Keratinocyte (primary cell): ENCODE measurements around the gene TNPO3. TPM values are rescaled to one million over a fixed set of nuclear protein-coding genes. Genes with fewer than 3 reads are reported as not detected.

ENCODE experiments used
- DNase-seq: peaks from one replicate; pipeline ENCODE4 v3.0.0-alpha.2; 2011; ENCODE audit warnings: low read depth, missing footprints, low spot score
- FAIRE-seq: peaks from 2 replicates; lab custom pipeline; 2011; peaks lifted over from hg19 to GRCh38; lab: Jason Lieb, UNC
- H2AFZ ChIP-seq: 2 replicates; pipeline ENCODE4 v1.6.0; 2012; ENCODE audit warnings: low read length, control low read depth, inconsistent platforms; ENCODE audit not compliant: control insufficient read depth
- H3K27ac ChIP-seq: 2 replicates; pipeline ENCODE4 v1.5.1; 2011; ENCODE audit warnings: low read length; ENCODE audit not compliant: control insufficient read depth, insufficient read depth
- H3K27me3 ChIP-seq: 3 replicates; pipeline ENCODE4 v1.6.0; 2011; ENCODE audit warnings: low read length; ENCODE audit not compliant: control insufficient read depth, insufficient read depth; ENCODE audit errors: extremely low read depth
- H3K36me3 ChIP-seq, 2 experiments: 2 replicates in 1 of 2; 3 replicates in 1 of 2; pipeline ENCODE4 v1.5.1; 2011; ENCODE audit warnings: low read length in 2 of 2, mild to moderate bottlenecking in 1 of 2; ENCODE audit not compliant: control insufficient read depth in 2 of 2, insufficient read depth in 2 of 2; ENCODE audit errors: extremely low read depth in 1 of 2
- H3K4me1 ChIP-seq: 3 replicates; pipeline ENCODE4 v1.5.1; 2011; ENCODE audit warnings: low read length; ENCODE audit not compliant: control insufficient read depth, insufficient read depth; ENCODE audit errors: extremely low read depth
- H3K4me2 ChIP-seq: 3 replicates; pipeline ENCODE4 v1.6.0; 2011; ENCODE audit warnings: low read depth, low read length; ENCODE audit not compliant: control insufficient read depth, insufficient read depth; ENCODE audit errors: extremely low read depth
- H3K4me3 ChIP-seq, 3 experiments: fragments of 200-600 bp in 1 of 3; sonication (generic) in 1 of 3; 2 replicates in 2 of 3; 3 replicates in 1 of 3; pipeline ENCODE4 v1.5.1; 2011 to 2016; ENCODE audit warnings: low read length in 3 of 3, mild to moderate bottlenecking in 3 of 3, control low read depth in 2 of 3, inconsistent platforms in 1 of 3, low read depth in 1 of 3, mixed read lengths in 1 of 3, mixed run types in 1 of 3, moderate library complexity in 1 of 3; ENCODE audit not compliant: control insufficient read depth in 2 of 3, insufficient read depth in 2 of 3; ENCODE audit errors: extremely low read depth in 1 of 3
- H3K79me2 ChIP-seq: 2 replicates; pipeline ENCODE4 v1.6.0; 2012; ENCODE audit warnings: low read length; ENCODE audit not compliant: control insufficient read depth, insufficient read depth
- H3K9ac ChIP-seq: 3 replicates; pipeline ENCODE4 v1.6.0; 2011; ENCODE audit warnings: low read length; ENCODE audit not compliant: control insufficient read depth, insufficient read depth; ENCODE audit errors: extremely low read depth
- H3K9me1 ChIP-seq: 3 replicates; pipeline ENCODE4 v1.6.0; 2011; ENCODE audit warnings: low read length; ENCODE audit not compliant: control insufficient read depth, insufficient read depth; ENCODE audit errors: extremely low read depth
- H3K9me3 ChIP-seq: 2 replicates; pipeline ENCODE4 v1.5.1; 2012; ENCODE audit warnings: low read depth, low read length; ENCODE audit not compliant: control insufficient read depth
- H4K20me1 ChIP-seq: 3 replicates; pipeline ENCODE4 v1.6.0; 2011; ENCODE audit warnings: low read length; ENCODE audit not compliant: control insufficient read depth, insufficient read depth; ENCODE audit errors: extremely low read depth
- EZH2 ChIP-seq: IDR thresholded peaks from one replicate; pipeline ENCODE4 v1.6.1; 2012; ENCODE audit warnings: inconsistent platforms, mild to moderate bottlenecking, low read length, moderate library complexity
- dilution Hi-C: fragments of 300-500 bp; cut with MboI; formaldehyde crosslinking; loops from one replicate; pipeline ENCODE4 v1.7.0; 2020; ENCODE audit warnings: low sequenced_read_pairs; ENCODE audit not compliant: extremely low pct_ligation_motif_present
- polyA plus RNA-seq, 5 experiments: library from polyadenylated mRNA; depleted of rRNA in 3 of 5; stranded (reverse) in 3 of 5; stranded (forward) in 1 of 5; unstranded in 1 of 5; fragments of >200 nt; gene quantifications; 1 replicate in 1 of 5; 2 replicates in 3 of 5; 3 replicates in 1 of 5; pipeline versions ENCODE4 v1.2.1 to v1.2.3, GENCODE V29; 2011 to 2012; ENCODE audit warnings: missing spikeins in 2 of 5, low read depth in 1 of 5, low replicate concordance in 1 of 5
- TF ChIP-seq, protein P1 (sequence below), 3 experiments: IDR thresholded peaks in 1 of 3; conservative IDR thresholded peaks in 1 of 3; optimal IDR thresholded peaks in 1 of 3; 2 replicates in 2 of 3; 3 replicates in 1 of 3; pipeline versions ENCODE3 to v1.5.1; 2011; ENCODE audit warnings: low read length in 3 of 3, mild to moderate bottlenecking in 3 of 3, moderate library complexity in 2 of 3, control low read depth in 1 of 3, inconsistent platforms in 1 of 3; ENCODE audit not compliant: insufficient read depth in 2 of 3; ENCODE audit errors: extremely low read depth in 1 of 3

The TNPO3 gene
- polyA plus RNA-seq, 1 donor (not counting 4 experiments of a cell fraction or from before 2014, with no cell fraction given): 35.1 TPM

DNA sequence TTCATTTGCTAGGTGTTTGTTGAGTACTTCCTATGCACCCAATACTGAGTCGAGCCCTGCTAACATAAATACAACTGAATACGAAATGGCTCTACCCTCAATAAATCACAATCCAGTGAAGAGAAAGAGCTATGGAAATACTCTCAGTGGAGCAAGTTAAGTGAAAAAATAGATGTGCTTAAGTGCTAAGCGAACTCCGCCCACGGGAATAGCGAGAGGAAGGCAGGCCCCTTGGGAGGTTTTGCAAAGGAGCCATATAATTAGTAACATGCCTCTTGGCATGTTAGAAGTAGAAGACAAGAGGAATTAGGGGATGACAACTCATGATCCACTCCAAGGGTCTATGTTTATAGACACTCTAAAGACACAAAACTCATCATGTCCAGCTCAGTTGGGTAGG is 46.8 kb upstream of the TNPO3 start:
- no peak overlapping the region for H3K9ac ChIP-seq
- H3K4me2 ChIP-seq: no peak overlapping the region
- TF ChIP-seq, protein P1, sequence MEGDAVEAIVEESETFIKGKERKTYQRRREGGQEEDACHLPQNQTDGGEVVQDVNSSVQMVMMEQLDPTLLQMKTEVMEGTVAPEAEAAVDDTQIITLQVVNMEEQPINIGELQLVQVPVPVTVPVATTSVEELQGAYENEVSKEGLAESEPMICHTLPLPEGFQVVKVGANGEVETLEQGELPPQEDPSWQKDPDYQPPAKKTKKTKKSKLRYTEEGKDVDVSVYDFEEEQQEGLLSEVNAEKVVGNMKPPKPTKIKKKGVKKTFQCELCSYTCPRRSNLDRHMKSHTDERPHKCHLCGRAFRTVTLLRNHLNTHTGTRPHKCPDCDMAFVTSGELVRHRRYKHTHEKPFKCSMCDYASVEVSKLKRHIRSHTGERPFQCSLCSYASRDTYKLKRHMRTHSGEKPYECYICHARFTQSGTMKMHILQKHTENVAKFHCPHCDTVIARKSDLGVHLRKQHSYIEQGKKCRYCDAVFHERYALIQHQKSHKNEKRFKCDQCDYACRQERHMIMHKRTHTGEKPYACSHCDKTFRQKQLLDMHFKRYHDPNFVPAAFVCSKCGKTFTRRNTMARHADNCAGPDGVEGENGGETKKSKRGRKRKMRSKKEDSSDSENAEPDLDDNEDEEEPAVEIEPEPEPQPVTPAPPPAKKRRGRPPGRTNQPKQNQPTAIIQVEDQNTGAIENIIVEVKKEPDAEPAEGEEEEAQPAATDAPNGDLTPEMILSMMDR (optimal IDR thresholded peaks at IDR 0.05 in 1 of 3, IDR thresholded peaks at IDR 0.05 in 1 of 3, conservative IDR thresholded peaks at IDR 0.05 in 1 of 3; ENCODE audit: extremely low read depth in 1 of 3, insufficient read depth in 2 of 3, low read length in 3 of 3): no peak
- TF ChIP-seq EZH2: no peak
- no peaks in the 10 kb centered on the region for H3K79me2 ChIP-seq
- H3K27me3 ChIP-seq: no peaks in the 10 kb centered on the region
- dilution Hi-C loops: no loop called here
- H3K4me3 ChIP-seq: no peak overlapping the region
- DNase-seq (no peak), FAIRE-seq (no peak)
- H4K20me1 ChIP-seq: no peaks in the 10 kb centered on the region
- no peaks in the 10 kb centered on the region for H3K36me3 ChIP-seq
- no peak overlapping the region for H3K27ac ChIP-seq
- no peaks in the 10 kb centered on the region for H3K9me3 ChIP-seq
- no peak overlapping the region for H2AFZ ChIP-seq
- no peaks in the 10 kb centered on the region for H3K4me1 ChIP-seq
- H3K9me1 ChIP-seq: no peaks in the 10 kb centered on the region

DNA sequence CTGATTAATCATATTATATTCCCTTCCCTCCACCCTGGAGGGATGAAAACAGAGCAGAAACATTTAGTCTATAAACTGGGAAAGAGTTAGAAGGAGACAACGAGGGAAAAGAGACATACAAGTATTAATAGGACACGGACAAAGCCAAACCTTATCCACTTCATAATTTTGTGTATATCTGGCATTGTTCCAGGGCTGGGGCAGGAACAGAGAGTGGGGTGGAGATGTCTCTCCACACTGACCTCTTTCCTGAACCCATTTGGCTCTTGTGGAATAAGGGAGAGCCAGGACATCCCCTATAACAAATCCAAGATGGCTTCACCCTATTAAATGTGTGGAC is 45.9 kb upstream of the TNPO3 start:
- dilution Hi-C loops: no loop called here
- no peak for FAIRE-seq
- DNase-seq: no peak
- H3K4me2 ChIP-seq: no peak overlapping the region
- no peaks in the 10 kb centered on the region for H3K36me3 ChIP-seq
- H3K4me1 ChIP-seq: no peaks in the 10 kb centered on the region
- H3K27ac ChIP-seq: no peak overlapping the region
- H2AFZ ChIP-seq: no peak overlapping the region
- H3K9me3 ChIP-seq: no peaks in the 10 kb centered on the region
- no peaks in the 10 kb centered on the region for H3K9me1 ChIP-seq
- no peak overlapping the region for H3K4me3 ChIP-seq
- no peak for TF ChIP-seq EZH2
- TF ChIP-seq, protein P1 (optimal IDR thresholded peaks at IDR 0.05 in 1 of 3, IDR thresholded peaks at IDR 0.05 in 1 of 3, conservative IDR thresholded peaks at IDR 0.05 in 1 of 3; ENCODE audit: extremely low read depth in 1 of 3, insufficient read depth in 2 of 3, low read length in 3 of 3): no peak
- H4K20me1 ChIP-seq: no peaks in the 10 kb centered on the region
- no peaks in the 10 kb centered on the region for H3K27me3 ChIP-seq
- H3K79me2 ChIP-seq: no peaks in the 10 kb centered on the region
- no peak overlapping the region for H3K9ac ChIP-seq
